HEK293 (cell line): ENCODE results near the gene CLDN14.

Experiments
- HOXC10 ChIP-seq: sonication (generic); formaldehyde crosslinking; IDR thresholded peaks from 2 replicates; pipeline ENCODE4 v1.8.1; 2023; ENCODE audit warnings: mild to moderate bottlenecking, missing genetic modification reagents
- ZBTB1 ChIP-seq: fragments of 450-650 bp; formaldehyde crosslinking; IDR thresholded peaks from 2 replicates; pipeline ENCODE4 v1.5.1; 2016; ENCODE audit warnings: missing biosample characterization, missing genetic modification characterization
- ZFHX2 ChIP-seq: fragments of 450-650 bp; formaldehyde crosslinking; conservative IDR thresholded peaks from 2 replicates; pipeline ENCODE4 v1.5.1; 2016; ENCODE audit warnings: missing biosample characterization, missing genetic modification characterization
- ZNF184 ChIP-seq: fragments of 450-650 bp; IDR thresholded peaks from 2 replicates; pipeline ENCODE4 v1.5.1; 2018; ENCODE audit warnings: missing biosample characterization, mild to moderate bottlenecking, missing genetic modification characterization
- ZNF239 ChIP-seq: fragments of 450-650 bp; formaldehyde crosslinking; IDR thresholded peaks from 2 replicates; pipeline ENCODE4 v1.5.1; 2016; ENCODE audit warnings: missing biosample characterization, missing genetic modification characterization
- ZNF670 ChIP-seq: fragments of 450-650 bp; formaldehyde crosslinking; IDR thresholded peaks from 2 replicates; pipeline ENCODE4 v1.5.1; 2016; ENCODE audit warnings: missing biosample characterization, missing genetic modification characterization, low read depth
- ZSCAN23 ChIP-seq: fragments of 450-650 bp; formaldehyde crosslinking; IDR thresholded peaks from 2 replicates; pipeline ENCODE4 v1.5.1; 2016; ENCODE audit warnings: missing biosample characterization, missing genetic modification characterization
- TF ChIP-seq, protein P1 (sequence below): fragments of 450-650 bp; formaldehyde crosslinking; IDR thresholded peaks from 2 replicates; pipeline ENCODE4 v1.5.1; 2016; ENCODE audit warnings: missing biosample characterization, missing genetic modification characterization
- TF ChIP-seq, protein P2 (sequence below): fragments of 450-650 bp; formaldehyde crosslinking; IDR thresholded peaks from 2 replicates; pipeline ENCODE4 v1.5.1; 2016; ENCODE audit warnings: missing biosample characterization, missing genetic modification characterization
- TF ChIP-seq, protein P3 (sequence below): fragments of 450-650 bp; formaldehyde crosslinking; IDR thresholded peaks from 2 replicates; pipeline ENCODE4 v1.5.1; 2016; ENCODE audit warnings: missing biosample characterization, missing genetic modification characterization
- TF ChIP-seq, protein P4 (sequence below): IDR thresholded peaks from 2 replicates; pipeline ENCODE4 v1.6.1; 2011; ENCODE audit warnings: mild to moderate bottlenecking, low read depth, low read length, borderline replicate concordance

DNA sequence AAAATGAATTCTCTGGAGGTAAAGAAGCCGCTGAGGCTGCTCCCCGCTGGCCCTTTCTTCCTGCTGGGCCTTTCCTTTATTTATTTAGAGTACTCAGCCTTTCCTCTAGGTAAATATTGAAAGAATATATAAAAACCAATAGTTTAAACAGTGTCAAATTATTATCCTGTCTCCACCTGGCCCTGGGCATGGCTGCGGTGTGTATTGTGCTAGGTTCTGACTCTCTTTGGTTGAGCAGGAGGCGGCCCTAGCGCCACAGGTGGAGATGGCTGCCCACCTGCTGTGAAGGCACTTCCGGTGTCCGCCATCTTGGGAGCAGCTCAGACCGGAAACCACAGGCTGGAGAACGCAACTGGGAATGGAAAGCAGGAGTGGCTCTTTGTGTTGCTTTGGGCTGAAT is 29.0 kb upstream of the CLDN14 start:
- TF ChIP-seq, protein P1, sequence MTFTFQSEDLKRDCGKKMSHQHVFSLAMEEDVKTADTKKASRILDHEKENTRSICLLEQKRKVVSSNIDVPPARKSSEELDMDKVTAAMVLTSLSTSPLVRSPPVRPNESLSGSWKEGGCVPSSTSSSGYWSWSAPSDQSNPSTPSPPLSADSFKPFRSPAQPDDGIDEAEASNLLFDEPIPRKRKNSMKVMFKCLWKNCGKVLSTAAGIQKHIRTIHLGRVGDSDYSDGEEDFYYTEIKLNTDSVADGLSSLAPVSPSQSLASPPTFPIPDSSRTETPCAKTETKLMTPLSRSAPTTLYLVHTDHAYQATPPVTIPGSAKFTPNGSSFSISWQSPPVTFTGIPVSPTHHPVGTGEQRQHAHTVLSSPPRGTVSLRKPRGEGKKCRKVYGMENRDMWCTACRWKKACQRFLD (tag by site-specific recombination), result no peak
- no peak for TF ChIP-seq ZSCAN23 (tag by site-specific recombination)
- TF ChIP-seq ZNF184 (tag by site-specific recombination), result no peak
- TF ChIP-seq, protein P2, sequence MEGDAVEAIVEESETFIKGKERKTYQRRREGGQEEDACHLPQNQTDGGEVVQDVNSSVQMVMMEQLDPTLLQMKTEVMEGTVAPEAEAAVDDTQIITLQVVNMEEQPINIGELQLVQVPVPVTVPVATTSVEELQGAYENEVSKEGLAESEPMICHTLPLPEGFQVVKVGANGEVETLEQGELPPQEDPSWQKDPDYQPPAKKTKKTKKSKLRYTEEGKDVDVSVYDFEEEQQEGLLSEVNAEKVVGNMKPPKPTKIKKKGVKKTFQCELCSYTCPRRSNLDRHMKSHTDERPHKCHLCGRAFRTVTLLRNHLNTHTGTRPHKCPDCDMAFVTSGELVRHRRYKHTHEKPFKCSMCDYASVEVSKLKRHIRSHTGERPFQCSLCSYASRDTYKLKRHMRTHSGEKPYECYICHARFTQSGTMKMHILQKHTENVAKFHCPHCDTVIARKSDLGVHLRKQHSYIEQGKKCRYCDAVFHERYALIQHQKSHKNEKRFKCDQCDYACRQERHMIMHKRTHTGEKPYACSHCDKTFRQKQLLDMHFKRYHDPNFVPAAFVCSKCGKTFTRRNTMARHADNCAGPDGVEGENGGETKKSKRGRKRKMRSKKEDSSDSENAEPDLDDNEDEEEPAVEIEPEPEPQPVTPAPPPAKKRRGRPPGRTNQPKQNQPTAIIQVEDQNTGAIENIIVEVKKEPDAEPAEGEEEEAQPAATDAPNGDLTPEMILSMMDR, result no peak
- TF ChIP-seq ZNF239, result no peak
- TF ChIP-seq ZBTB1 (tag by site-specific recombination), result no peak
- no peak for TF ChIP-seq ZNF670 (tag by site-specific recombination)
- no peak for TF ChIP-seq ZFHX2 (tag by site-specific recombination)
- TF ChIP-seq, protein P3, sequence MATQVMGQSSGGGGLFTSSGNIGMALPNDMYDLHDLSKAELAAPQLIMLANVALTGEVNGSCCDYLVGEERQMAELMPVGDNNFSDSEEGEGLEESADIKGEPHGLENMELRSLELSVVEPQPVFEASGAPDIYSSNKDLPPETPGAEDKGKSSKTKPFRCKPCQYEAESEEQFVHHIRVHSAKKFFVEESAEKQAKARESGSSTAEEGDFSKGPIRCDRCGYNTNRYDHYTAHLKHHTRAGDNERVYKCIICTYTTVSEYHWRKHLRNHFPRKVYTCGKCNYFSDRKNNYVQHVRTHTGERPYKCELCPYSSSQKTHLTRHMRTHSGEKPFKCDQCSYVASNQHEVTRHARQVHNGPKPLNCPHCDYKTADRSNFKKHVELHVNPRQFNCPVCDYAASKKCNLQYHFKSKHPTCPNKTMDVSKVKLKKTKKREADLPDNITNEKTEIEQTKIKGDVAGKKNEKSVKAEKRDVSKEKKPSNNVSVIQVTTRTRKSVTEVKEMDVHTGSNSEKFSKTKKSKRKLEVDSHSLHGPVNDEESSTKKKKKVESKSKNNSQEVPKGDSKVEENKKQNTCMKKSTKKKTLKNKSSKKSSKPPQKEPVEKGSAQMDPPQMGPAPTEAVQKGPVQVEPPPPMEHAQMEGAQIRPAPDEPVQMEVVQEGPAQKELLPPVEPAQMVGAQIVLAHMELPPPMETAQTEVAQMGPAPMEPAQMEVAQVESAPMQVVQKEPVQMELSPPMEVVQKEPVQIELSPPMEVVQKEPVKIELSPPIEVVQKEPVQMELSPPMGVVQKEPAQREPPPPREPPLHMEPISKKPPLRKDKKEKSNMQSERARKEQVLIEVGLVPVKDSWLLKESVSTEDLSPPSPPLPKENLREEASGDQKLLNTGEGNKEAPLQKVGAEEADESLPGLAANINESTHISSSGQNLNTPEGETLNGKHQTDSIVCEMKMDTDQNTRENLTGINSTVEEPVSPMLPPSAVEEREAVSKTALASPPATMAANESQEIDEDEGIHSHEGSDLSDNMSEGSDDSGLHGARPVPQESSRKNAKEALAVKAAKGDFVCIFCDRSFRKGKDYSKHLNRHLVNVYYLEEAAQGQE (tag by site-specific recombination), result no peak
- TF ChIP-seq, protein P4, sequence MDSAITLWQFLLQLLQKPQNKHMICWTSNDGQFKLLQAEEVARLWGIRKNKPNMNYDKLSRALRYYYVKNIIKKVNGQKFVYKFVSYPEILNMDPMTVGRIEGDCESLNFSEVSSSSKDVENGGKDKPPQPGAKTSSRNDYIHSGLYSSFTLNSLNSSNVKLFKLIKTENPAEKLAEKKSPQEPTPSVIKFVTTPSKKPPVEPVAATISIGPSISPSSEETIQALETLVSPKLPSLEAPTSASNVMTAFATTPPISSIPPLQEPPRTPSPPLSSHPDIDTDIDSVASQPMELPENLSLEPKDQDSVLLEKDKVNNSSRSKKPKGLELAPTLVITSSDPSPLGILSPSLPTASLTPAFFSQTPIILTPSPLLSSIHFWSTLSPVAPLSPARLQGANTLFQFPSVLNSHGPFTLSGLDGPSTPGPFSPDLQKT, result no peak
- no peak for TF ChIP-seq HOXC10 (CRISPR knock-in tag)
